ENCODE results near the gene RNF222.
"Not testable (repeated sequence)": the region's sequence is repeated elsewhere in the genome, so short reads cannot be mapped to it uniquely, and the experiment has no call there.

Gene RNF222

DNA sequence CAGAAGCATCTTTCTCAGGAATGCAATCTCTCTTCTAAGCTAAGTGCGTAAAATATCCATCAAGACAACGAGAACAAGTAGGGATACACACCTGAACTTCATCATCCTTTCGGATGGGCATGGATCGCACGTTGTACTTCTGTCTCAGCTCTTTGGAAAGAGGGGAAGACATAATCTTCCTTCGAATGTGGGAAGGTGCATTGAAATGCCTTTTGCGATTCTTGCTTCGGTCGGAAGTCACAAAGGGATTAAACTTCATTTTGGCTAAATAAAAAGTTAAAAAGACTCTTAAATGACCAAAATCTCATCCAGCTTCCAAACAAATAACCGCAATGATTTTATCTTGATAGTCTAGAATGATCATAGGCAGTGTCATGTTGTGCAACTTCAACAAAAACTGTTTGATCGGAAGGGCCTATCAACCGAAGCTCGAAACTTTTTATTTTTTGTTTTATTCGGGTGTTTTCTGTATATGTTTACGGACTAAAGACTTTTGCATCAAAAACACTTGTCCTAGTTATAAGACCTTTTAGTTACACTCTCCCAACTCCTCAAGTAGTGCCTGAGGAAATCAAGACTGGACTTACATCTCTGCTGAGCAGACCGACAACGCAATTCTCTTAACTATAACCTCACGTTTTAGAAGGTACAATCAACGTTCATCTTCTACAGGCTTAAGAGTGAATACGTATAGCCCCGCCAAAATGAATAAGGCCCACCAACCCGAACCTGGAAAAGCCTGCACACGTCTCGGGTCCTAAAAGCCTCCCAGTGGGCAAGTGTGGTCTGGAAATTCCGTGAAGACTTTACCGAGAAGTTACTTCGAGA is 15.4 kb downstream of the RNF222 start:
- DNase-seq = no peak

DNA sequence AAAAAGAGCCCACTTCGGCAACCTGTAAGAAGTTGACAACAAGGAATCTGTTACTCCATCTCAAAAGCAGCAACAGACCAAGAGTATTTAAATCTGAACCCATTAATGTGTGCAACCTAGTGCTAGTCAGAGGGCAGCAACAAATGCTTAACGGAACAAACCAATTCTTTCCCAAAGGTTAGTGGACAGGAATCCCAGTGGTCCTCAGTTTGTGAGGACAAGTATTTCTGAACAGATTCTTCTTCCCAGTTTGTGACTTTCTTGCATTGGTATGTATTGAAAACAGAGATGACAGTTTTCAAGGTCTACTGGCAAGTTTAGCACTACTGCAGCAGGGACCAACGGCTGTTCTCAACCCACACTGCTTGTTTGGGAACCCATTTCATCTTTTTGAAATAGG is 17.6 kb downstream of the RNF222 start:
- no peak for DNase-seq

DNA sequence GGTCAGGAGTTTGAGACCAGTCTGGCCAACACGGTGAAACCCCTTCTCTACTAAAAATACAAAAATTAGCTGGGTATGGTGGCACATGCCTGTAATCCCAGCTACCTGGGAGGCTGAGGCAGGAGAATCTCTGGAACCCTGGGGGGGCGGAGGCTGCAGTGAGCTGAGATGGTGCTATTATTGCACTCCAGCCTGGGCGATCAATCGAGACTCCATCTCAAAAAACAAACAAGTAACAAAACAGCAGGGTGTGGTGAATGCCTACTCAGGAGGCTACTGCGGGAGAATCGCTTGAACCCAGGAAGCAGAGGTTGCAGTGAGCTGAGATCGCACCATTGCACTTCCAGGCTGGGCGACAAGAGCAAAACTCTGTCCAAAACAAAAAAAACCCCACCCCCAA is 19.5 kb downstream of the RNF222 start:
- not testable (repeated sequence) for DNase-seq

DNA sequence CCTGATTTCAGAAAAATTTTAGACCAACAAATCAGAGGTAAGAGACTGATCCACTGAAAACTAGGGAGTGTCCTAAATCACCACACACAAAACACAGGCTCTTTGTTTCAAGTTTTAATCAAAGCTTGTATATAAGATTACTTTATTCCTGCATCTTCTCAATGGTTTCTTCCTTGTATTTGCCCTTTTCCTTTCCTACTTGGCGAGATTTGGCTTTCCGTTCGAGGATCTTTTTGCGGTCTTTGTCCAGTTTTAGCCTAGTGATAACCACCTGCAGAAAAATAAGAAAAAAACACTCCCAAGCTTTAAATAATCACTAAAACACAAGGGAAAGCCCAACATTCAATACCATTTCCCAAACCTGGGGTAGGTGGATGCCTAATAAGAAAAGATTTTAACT is 20.2 kb downstream of the RNF222 start:
- DNase-seq = no peak

DNA sequence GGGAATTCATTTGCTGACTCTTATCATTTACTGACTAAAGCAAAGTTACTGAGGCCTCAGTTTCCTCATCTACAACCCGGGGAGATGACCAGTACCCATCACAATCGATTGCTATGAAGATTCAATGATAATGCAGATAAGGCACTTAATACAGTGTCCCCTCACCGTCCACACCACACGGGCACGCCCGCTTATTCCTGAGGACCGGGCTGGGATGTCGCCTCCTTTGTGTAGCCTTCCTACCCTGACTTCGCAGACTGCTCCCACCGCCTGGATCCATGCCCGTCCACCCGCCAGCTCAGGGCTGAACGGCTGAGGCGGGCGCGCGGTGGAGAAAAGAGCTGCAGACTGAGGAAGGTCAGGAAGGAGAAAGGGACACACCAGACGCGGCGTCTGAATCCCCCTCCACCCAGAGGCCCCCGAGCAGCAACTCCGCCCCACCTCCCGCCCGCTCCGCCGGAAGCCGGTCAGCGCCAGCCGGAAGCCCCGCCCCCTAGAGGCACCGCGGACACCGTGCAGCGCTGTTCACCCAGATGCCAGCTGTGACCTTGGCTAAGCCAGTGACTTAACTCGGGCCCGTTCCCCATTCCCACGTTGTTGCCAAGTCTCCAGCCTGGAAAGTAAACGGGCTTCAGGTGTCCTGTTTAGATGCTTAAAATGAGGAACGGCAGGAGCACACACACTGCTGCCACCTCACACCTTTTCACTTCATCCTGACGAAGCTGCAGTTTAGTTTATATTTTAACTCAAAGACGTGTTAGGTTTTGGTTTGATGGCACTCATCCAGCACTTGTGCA is 21.2 kb downstream of the RNF222 start, which contains the start of gene KRABD2:
Gene KRABD2 (minus strand): TSS at position 434 of the 797 bp plus-strand sequence.
- DNase-seq = peak; percentile 45 to 90 (median 80)

DNA sequence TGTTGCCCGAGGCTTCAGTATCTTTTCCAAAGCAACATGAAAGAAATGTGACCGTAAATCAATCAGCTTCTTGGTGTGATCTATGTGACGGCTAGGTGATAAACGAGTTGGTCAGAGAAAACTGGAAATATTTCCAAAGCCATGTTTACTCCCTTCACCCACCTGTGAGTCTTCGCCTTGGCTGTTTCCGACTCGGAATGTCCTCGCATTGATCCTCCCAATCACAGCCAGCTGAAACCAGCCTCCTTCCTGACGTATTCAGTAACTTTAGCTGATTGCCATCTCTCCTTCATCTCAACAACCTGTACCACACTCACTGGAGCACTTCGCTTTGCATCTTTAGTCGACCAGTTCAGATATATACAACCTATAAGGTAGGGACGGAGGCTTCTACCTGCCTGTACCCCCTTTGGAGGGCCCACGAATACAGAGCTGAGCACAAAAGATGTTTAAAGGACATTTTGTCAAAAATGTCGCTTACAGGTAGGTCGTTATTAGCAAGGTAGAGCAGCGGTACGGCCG is 21.8 kb downstream of the RNF222 start:
- DNase-seq = peak in 16 of 56 donors; percentile 9 to 47 (median 22)

DNA sequence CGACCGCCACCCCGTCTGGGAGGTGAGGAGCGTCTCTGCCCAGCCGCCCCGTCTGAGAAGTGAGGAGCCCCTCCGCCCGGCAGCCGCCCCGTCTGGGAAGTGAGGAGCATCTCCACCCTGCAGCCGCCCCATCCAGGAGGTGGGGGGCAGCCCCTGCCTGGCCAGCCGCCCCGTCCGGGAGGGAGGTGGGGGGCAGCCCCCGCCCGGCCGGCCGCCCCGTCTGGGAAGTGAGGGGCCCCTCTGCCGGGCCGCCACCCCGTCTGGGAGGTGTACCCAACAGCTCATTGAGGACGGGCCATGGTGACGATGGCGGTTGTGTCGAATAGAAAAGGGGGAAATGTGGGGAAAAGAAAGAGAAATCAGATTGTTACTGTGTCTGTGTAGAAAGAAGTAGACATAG is 23.8 kb downstream of the RNF222 start:
- not testable (repeated sequence) for DNase-seq

DNA sequence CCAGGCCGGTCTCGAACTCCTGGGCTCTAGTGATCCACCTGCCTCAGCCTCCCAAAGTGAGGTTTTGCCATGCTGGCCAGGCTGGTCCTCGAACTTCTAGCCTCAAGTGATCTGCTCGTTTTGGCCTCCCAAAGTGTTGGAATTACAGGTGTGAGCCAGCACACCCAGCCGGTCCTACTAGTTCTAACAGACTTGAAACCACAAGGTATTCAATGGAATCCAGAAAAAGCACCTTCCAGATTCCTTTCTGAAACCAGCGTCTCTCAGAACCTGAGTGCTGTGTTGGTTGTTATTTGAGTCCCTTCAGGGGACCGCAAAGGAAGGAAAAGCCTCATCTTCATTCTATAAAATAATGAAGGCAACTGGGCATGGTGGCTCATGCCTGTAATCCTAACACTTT is 25.2 kb downstream of the RNF222 start:
- DNase-seq = no peak

DNA sequence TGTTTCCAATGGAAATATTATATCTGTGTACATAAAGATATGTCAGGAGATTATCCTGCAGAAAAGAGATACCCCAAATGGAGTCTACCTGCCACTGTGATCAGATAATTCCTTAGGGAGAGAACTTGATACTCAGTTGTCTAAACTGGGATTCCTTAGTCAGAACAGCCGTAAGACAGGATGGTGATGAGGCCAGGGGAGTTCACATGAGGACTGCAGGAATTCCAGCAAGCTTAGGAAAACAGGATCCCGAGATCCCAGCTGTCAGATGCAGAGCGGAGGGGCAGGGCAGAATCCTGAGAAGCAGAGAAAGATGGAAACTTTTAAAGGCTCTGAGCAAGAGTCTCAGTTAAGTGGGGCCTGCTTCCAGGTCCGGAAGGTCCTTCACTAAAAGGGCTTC is 25.8 kb downstream of the RNF222 start:
- DNase-seq = no peak

DNA sequence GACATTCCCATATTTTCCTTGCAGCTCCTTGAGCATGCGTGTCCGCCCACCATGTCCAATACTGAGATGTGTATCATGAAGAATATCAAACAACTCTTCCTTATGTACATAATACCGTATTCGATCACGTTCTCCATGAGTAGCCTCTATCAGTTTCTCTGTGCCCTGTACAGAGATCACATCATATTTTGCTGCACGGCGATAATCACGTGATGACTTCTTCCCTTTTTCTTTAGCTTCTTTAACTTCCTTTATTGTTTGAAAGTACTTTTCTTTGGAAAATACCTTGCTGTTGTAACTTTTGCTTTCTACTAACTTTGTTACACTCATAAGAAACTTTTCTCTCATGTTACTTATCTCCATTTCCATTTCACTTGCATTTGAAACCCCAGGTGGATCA is 27.7 kb downstream of the RNF222 start:
- no peak for DNase-seq

DNA sequence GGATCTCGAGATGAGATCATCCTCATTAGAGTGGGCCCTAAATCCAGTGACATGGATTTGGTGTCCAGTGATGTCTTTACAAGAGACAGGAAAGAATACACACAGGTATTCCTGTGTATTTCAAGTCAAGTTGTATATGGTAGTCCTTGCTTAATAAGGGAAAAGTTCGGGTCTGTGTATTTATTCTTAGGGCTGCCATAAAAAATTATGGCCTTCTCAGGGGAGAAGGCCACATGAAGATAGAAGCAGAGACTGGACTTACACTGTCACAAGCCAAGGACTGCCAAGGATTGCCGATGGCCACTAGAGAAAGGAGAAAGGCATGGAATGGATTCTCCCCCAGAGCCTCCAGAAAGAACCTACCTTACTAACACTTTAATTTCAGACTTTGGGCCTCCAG is 29.4 kb downstream of the RNF222 start:
- no peak for DNase-seq

DNA sequence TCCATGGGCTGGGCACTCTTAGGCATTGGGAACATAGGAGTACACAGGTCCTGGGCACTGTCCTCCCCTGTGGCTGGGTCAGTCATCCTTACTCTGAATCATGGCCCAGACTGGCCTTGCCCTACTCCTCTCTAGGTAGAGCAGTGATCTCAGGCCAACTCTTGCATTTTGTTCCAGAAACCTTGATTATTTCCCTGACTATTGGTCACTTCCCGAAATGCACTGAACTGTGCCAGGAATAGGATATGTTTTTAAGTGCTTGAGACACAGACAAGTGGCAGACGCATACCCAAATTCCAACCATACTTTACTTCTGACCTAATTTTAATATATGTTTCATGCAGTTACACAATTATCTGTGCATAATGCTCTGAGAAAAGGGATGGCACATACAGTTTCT is 31.4 kb downstream of the RNF222 start:
- no peak for DNase-seq

DNA sequence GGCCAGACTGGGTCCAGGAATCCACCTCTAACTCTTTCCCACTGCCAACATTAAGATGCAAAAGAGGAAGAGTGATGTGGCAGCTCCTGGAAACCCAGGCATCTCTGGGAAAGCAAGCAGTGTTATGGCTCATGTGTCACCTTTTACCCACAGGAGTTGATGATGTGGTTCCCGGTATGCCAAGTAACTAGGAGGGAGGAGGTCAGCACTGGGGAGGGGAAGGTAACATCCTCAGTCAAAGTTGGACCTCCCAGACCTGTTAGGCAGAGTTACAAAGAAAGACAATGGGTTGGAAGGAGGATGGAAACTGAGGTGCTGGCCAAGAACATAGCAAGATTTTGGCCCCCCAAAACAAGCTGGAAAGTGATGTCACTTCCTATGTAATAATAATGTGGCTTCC is 32.5 kb downstream of the RNF222 start:
- no peak for DNase-seq

DNA sequence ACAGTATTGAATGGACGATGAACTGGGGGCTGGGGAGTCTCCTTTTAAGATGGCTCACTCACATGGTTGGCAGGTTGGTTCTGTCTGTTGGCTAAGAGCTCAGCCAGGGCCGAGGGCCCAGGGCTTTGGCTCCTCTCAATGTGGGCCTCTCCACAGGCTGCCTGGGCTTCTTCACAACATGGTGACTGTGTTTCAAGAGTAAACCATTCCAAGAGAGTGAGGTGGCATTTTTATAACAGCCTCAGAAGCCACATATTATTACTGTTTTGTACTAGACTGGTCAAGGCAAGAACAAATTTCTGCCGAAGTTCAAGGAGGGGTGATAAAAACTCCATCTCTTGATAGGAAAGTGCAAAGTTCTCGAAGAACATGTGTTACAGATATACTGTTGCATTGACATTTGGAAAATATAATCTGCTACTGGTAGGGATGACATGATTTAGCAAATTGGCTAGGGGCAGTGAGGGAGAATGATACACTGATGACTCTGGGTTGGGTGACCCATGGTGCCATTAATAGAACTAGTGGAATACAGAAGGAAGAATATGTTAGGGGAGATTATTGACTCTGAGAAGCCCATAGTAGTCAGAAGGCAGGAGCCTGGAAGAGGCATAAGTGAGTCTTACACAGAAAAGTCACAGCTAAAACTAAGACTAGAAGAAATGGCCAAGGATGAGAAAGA is 34.8 kb downstream of the RNF222 start:
- DNase-seq = peak in 5 of 56 donors; percentile 5 to 50 (median 28)

DNA sequence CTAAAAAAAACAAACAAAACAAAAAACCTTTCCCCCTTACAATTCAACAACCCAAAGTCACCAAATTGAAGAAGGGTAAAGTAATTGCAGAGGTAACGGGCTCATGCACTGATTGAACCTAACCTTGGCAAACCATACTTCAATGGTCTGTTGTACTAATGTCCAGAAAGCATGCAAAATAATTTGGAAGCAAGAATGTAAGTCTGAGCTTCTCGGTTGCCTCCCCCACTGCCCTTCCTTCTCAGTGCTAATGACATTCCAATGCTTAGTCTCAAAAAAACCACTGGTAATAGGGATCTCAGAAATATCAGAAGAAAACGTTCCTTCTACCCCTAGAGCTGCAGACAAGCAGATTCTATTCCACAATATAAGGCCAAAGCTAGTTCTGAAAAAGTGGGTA is 36.9 kb downstream of the RNF222 start:
- no peak for DNase-seq

DNA sequence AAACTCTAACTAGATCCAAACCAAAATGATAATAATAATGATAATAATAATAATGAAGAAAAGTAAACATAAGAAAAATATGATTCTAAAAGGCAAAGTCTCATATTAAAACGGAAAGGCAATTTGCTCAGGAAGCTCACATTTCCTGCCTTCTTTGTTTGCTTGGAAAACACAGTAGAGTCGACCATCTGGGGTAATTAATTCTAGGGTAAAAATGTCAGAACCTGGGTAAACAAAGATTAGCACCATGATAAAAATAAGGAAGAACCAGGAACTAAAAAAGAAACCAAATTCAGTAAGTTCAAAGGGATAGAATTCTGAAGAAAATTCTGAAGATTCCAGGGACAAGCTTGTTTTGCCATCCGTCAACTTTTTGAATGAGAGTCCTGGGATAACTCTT is 37.4 kb downstream of the RNF222 start:
- DNase-seq = no peak

DNA sequence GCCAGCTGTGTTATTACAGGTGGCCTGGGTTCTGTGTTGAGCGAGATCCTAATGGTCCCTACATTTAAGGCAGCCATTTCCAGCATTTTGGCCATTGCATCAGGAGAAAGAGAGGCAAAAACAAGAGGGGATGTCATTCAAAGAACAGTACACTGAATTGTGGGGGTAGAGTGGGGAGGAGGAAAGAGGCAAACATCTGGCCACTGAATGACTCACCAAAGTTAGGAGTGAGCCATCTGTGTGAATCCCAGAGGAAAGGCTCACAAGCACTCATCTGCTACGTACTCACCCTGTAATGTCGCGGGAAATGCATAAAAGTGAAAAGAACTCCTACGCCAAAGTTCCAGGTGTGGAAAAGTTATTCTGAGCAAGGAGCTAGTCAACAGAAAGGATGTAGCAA is 37.9 kb downstream of the RNF222 start:
- peak in 15 of 56 donors; percentile 7 to 57 (median 26) for DNase-seq

DNA sequence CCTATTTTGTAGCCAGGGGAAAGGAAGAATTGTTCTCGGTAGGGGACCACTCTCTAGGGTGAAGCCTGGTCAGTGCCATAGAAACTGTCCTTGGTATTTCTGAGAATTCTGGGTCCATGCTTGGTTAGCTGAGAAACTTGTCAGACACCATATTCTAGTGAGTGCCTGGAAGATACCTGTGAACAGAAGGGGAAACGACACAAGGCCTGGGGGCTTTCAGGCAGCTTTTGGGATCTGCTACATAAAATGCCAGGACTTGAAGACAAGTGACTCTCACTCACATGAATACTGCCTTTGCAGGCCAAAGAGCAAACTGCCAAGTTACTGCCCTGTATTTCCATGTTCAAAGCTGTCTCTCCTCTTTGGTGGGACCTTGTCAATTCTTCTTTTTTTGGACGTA is 39.7 kb downstream of the RNF222 start:
- DNase-seq = no peak

DNA sequence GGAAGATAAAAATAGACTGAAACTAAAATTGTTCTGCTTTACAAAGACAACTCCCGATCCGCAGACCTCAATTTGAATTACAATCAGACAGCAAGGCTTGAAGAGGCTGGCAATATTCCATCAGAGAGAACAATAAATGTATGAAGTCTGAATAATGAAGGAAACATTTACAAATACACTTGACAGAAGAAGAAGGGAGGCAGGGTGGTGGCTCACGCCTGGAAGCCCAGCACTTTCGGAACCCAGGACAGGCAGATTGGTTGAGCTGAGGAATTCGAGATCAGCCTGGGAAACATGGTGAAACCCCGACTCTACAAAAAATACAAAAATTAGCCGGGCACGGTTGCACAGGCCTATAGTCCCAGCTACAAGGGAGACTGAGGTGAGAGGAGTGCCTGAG is 43.4 kb downstream of the RNF222 start:
- peak in 1 of 56 donors; percentile 8 for DNase-seq

DNA sequence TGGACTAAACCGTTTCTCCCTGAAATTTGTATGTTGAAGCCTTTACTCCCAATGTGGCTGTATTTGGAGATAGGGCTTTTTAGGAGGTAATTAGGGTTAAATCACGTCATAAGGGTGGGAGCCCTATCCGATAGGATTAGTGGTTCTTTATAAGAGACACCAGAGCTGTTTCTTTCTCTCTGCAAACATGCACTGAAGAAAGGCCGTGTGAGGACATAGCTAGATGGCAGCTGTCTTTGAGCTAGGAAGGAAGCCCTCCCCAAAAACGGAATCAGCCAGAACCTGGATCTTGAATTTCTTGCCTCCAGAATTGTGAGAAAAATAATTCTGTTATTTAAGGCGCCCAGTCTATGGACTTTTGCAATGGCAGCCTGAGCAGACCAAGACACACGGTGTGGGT is 43.9 kb downstream of the RNF222 start:
- DNase-seq = no peak

DNA sequence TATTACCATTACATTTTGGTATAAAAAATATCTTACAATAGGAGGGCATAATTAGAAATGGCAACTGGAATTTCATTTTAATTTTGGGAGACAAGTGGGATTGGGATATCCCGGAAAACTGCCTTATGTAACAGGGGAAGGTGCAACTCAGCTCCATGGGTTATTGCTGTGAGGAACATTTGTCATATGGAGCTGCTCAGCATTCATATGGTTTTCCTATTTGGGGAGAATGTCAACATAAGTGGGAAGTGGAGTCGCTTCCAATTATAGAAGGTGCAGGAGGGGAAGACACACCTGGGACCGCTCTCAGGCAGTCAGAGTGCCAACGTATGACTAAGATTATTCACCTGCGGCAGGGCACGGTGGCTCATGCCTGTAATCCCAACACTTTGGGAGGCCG is 47.3 kb downstream of the RNF222 start:
- no peak for DNase-seq

DNA sequence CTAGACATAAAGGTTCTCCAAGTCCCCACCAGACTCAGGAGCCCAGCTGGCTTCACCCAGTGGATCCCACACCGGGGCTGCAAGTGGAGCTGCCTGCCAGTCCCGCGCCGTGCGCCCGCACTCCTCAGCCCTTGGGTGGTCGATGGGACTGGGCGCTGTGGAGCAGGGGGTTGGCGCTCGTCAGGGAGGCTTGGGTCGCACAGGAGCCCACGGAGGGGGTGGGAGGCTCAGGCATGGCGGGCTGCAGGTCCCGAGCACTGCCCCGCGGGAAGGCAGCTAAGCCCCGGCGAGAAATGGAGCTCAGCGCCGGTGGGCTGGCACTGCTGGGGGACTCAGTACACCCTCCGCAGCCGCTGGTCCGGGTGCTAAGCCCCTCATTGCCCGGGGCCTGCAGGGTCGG is 50.6 kb downstream of the RNF222 start:
- DNase-seq = not testable (repeated sequence)

Data from amygdala (tissue), 56 donors.